NCI-H2171 (cell line): ENCODE measurements around the gene CLOCK.

Experiments
- DNase-seq: peaks from one replicate; lab custom pipeline; 2025; lab: John Stamatoyannopoulos, UW

Gene CLOCK

GRCh38 chr4:55380576-55380975 lies 166.1 kb downstream of the CLOCK start:
- DNase-seq: no peak

GRCh38 chr4:55378617-55379467 lies 167.9 kb downstream of the CLOCK start:
- DNase-seq: no peak
